Stimulated activated CD8-positive, alpha-beta memory T cell treated with anti-CD3 and anti-CD28 coated beads, Interleukin-12 subunit alpha, Interleukin-12 subunit beta, amount 100 ng/mL, for 24 hours (primary cell): Measurements from ENCODE around the gene MYO7B.

Experiments used
- DNase-seq: peaks from one replicate; pipeline ENCODE4 v3.0.0-alpha.2; 2020; ENCODE audit errors: extremely low read depth

MYO7B gene

GRCh38 chr2:127608061-127609030, 72.9 kb downstream of the MYO7B start:
- DNase-seq, result no peak

- no peak for DNase-seq
Measured at GRCh38 chr2:127609031-127609751, 73.7 kb downstream of the MYO7B start.

GRCh38 chr2:127609818-127610217, 74.3 kb downstream of the MYO7B start:
- no peak for DNase-seq

DNA sequence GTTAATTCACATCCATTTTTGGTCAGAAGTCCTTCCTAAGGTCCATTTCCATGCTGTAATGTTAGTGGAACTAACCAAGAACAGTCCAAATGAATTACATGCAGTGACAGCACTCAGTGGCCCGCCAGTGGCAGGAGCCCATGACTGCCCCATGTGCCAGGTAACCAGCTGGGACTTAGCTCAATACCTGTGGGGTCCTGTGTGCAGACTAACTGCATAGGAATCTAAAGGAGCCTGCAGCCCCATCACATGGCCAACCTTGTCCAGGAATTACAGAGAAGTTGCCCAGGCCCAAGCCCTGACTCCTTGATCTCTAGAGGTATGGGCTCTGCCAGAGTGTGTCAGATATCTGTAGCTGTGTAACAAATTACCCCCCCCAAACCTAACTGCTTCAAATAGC, 75.1 kb downstream of the MYO7B start:
- DNase-seq, result no peak

DNA sequence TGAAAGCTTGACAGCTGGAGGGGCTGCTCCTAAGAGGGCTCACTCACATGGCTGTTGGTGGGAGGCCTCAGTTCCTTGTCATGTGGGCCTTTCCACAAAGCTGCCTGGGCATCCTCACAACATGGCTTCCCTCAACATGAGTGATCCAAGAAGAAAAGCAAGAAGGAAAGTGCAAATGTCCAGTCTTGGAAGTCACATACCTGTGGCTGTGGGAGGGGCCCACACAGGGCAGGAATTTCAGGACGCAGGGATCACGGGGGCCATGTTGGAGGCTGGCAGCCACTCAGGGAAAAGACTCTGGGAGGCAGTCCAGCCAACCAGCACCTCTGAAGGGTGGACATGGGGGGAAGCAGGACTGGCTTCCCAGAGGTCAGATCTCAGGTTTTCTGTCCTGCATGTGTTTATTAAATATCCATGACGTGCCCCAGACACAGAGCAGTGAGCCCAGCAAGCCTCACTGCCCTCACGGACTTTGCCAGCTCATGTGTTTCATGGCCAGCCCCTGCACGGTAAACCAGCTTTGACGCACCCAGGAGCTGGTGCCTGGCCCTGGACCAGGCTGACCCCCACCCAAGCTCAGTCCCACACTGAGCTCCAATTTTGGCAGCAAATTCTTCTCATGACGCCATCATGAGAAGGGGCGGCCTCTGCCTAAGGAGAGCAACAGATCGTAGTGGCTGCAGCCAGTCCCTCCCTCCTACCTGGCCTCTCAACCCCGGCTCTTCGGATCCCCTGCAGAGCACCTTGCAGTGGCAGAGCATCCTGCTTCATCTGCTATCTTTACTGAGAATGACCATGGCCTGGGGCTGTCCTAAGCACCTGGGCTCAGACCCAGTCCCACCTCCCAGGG, 75.8 kb downstream of the MYO7B start:
- no peak for DNase-seq

- no peak for DNase-seq
Measured at GRCh38 chr2:127612111-127612822, 76.8 kb downstream of the MYO7B start.

DNA sequence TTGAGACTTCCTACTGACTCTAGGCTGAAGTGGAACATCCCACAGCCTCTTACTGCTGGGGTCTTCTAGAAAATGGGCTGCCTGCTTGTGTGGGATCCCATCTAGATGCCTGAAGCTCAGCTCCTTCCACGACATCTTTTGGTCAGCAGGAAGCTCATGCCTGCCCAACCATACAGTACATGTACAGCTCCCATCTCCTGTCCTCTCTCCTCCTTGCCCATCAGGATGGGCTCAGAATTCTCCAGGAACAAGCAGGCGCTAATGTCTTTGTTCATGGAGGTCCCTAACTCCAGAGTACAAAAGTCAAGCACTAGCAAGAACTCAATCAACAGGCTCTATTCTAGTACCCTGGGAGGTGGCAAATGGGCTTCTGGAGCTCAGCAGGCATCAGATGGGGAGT, 78.8 kb downstream of the MYO7B start:
- no peak for DNase-seq

DNA sequence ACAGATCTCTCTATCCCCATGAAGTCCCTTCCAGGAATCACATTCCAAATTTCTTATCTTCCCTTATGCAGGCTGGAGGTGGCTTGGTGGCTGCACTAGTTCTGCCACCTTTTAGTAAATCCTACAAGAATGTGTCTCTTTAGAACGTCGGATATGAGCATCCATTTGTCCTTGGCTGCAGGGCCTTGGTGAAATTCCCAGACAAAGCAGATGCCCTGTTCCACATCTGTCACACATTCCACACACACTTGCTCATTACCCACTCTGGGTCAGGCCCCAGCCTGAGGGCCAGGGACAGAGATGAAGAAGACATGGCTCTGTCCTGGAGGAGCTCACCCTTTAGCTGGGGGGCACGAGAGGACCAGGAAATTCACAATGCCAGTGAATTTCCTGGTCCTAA, 79.2 kb downstream of the MYO7B start:
- no peak for DNase-seq

DNA sequence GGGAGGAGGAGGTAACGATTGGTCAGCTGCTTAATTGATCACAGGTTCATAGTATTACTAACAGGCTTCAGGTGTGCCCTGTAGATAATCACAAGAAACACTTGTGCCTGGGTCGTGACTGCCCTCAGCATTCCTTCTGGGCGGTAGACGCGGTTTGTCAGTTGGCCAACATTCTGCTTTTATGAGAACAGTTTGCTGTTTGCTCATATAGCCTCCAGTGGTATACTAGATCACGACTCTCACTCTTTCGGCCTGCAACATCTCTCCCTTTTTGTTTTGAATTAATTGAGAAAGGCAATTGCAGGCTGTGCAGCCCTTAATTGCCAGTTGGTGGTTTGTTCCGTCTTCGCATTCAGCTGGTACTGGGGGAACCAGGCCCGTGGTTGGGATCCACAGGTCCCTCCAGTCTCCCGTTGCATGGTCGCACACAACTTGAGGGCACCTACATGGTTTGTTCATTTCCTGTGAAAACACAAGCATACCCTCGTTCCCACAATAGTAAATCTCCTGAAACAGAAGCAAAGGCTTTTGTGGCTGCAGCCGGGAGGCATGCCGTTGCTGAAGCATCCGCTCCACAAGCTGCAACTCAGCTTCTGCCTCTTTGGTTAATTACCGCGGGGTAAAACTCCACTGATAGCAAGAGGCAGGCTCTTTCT, 80.2 kb downstream of the MYO7B start:
- DNase-seq, result no peak

DNA sequence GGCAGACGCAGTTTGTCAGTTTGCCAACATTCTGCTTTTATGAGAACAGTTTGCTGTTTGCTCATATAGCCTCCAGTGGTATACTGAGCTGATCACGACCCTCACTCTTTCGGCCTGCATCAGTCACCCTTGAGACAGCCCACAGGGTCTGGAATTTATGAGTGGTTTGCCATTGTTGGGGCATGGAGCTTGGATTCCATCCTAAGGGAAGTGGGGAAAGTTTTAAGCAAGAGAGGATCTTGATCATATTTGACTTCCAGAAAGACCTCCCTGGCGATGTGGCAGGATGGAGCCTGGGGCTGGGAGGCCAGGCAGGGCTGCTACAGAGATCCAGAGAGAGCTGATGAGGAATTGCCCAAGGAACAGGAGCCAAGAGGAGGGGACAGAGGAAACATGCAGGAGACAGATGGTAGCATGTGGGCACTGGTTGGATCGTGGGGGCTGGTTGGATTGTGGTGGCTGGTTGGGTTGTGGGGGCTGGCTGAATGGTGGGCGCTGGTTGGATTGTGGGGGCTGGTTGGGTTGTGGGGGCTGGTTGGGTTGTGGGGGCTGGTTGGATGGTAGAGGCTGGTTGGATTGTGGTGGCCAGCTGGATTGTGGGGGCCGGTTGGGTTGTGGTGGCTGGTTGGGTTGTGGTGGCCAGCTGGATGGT, 83.2 kb downstream of the MYO7B start:
- DNase-seq, result no peak

DNA sequence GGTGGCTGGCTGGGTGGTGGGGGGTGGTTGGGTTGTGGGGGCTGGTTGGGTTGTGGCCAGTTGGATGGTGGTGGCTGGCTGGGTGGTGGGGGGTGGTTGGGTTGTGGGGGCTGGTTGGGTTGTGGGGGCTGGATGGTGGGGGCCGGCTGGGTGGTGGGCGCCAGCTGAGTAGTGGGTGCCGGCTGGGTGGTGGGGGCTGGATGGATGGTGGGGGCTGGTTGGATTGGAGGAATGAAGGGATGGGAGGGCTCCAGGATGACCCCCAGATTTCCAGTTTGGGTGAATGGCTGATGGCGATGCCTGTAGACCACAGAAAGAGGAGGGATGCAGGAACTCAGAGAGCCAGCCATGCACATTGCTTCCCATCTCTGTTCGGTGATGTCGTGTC, 83.7 kb downstream of the MYO7B start:
- no peak for DNase-seq

GRCh38 chr2:127619877-127620705, 84.6 kb downstream of the MYO7B start:
- no peak for DNase-seq

DNA sequence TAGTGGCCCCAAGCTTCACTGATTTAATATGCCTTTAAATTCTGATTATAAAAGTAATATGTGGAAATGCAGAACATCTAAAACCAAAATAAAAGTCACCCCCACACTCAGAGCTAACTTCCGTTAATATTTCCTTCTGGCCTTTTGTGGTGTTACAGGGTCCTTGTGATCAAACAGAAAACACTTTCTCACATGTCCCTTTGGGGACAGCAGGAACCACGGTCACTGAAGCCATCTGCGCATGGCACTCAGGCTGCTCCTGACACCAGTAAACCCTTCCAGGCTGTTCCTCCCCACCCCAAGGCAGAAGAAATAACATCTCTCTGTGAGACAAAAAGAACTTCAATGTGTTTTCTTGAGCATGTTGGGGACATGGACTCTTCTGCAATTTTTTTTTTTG, 85.4 kb downstream of the MYO7B start:
- DNase-seq, result no peak

- DNase-seq, result no peak
Measured at GRCh38 chr2:127621981-127622431, 86.5 kb downstream of the MYO7B start.

- no peak for DNase-seq
Measured at GRCh38 chr2:127622561-127623387, 87.3 kb downstream of the MYO7B start.

DNA sequence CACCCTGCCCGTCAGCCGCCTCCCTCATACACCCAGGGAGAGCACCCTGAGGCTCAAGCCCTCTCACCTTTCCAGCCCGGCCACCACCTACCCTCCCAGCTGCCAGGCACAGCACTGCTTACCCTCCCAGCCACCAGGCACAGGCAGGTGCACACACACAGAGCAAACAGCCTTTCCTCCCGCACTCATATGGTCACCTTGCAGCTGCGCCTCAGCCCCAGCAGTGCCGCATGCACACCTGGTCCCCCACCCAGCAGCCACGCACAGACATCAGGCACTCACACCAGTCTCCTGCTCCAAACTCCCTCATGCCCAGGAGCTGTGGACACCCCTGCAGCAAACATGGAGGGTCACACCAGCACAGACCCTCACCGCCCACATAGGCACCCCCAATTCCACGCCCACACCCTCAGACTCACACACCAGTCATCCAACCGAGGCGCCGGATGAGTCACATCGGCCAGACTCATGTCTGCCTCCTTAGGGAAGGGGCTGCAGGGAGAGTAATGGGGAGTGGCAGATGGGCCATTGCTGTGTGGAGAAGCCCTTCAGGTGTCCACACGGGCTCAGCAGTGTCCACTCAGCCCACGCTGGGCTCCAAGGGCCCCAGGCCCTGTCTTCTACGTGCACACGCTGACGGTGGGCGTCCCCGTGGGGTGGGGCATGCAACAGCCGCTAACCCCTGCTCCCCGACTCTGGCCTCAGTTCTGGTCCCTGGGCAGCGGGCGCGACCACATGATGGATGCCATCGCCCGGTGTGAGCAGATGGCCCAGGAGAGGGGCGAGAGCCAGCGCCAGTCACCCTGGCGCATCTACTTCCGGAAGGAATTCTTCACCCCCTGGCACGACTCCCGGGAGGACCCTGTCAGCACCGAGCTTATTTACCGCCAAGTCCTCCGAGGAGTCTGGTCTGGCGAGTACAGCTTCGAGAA, 88.2 kb downstream of the MYO7B start:
- DNase-seq, result no peak

DNA sequence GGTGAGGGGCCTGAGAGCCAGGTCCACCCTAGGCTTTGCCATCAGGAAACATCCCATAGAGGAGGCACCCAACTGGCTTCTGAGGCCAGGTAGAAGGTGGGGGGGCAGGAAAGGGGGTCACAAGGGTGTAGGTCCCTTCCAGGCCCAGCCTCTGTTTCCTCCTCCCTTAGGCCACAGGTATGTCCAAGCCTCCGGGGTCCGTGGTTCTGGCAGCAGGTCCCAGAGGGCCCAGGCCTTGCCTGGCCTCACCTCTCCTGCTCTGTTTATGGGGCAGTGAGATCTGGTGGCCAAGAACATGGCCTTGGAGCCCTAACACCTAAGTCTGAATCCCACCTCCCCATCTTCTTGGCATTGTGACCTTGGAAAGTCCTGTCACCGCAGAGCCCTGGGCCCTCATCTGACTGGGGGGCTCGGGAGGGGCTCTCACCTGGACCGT, 88.9 kb downstream of the MYO7B start:
- no peak for DNase-seq
